Ovary (tissue), 9 donors: ENCODE data around the gene PTPRK. TPM values are rescaled to one million over a fixed set of nuclear protein-coding genes. Genes with fewer than 3 reads are reported as not detected.

Source experiments
- DNase-seq, 5 donors: peaks; one replicate each; pipeline ENCODE4 v3.0.0-alpha.2; 2019 to 2020
- H3K27ac ChIP-seq, 2 donors: fragments of 200-600 bp; one replicate each; pipeline versions ENCODE4 v1.5.1 to v1.8.0; 2019 to 2022
- H3K27me3 ChIP-seq: fragments of 200-600 bp; one replicate; pipeline ENCODE4 v1.8.0; 2022
- H3K36me3 ChIP-seq: fragments of 200-600 bp; sonication (generic); one replicate; pipeline ENCODE4 v1.5.1; 2019
- H3K4me1 ChIP-seq: one replicate; pipeline ENCODE4 v1.8.1; 2013; ENCODE audit warnings: mild to moderate bottlenecking, moderate library complexity; ENCODE audit not compliant: insufficient read depth
- H3K4me3 ChIP-seq: fragments of 200-600 bp; sonication (generic); one replicate; pipeline ENCODE4 v1.5.1; 2017
- H3K9me3 ChIP-seq, 2 donors: fragments of 200-600 bp in 1 of 2; sonication (generic) in 1 of 2; one replicate each; pipeline versions ENCODE4 v1.5.1 to v1.8.1; 2013 to 2019; ENCODE audit warnings: mild to moderate bottlenecking in 1 of 2, moderate library complexity in 1 of 2
- EP300 ChIP-seq: sonication (generic); formaldehyde crosslinking; IDR thresholded peaks from one replicate; pipeline ENCODE4 v1.6.1; 2017; ENCODE audit warnings: antibody characterized with exemption
- POLR2A ChIP-seq: fragments of 450-650 bp; IDR thresholded peaks from one replicate; pipeline ENCODE4 v1.6.1; 2017; ENCODE audit warnings: antibody characterized with exemption, mild to moderate bottlenecking, moderate library complexity
- WGBS, 3 donors: extraction: QIAGEN DNeasy Blood & Tissue Kit in 1 of 3; methylation state at CpG; one replicate each; pipeline versions ENCODE4 v1.1.5 to v1.1.7; 2013 to 2017; 5-methylcytosine and 5-hydroxymethylcytosine counted together
- intact Hi-C, 4 donors: fragments of 100-400 bp; cut with DNase I; formaldehyde crosslinking; loops; one replicate each; pipeline versions ENCODE4 v1.11.0 to v1.15.1; 2022 to 2023
- polyA plus RNA-seq, 2 donors: library from polyadenylated mRNA; stranded (reverse); fragments of 200-250 nt in 1 of 2; fragments of 350-450 nt in 1 of 2; fragmentation: Illumina TruSeq in 1 of 2; extraction: RNeasy Lipid Tissue Mini Kit (QIAGEN cat#74804) in 1 of 2; gene quantifications; one replicate each; pipeline ENCODE4 v1.2.3, GENCODE V29; 2013 to 2014
- total RNA-seq, 7 donors: library from RNA; depleted of rRNA in 2 of 7; stranded (reverse); fragments of >200 nt in 2 of 7; fragmentation: NEBNext Ultra II Directional in 3 of 7; extraction: Animal tissue kit (Norgen Biotek cat#: 25700) in 3 of 7; gene quantifications; one replicate each; pipeline versions ENCODE4 v1.1.0 to v1.2.4, GENCODE V29; 2016 to 2023
- TF ChIP-seq, protein P1 (sequence below), 3 donors: fragments of 450-650 bp in 2 of 3; fragments of 200-600 bp in 1 of 3; IDR thresholded peaks; one replicate each; pipeline versions ENCODE4 v1.5.1 to v1.8.0; 2016 to 2022; ENCODE audit warnings: antibody characterized with exemption in 3 of 3, mild to moderate bottlenecking in 1 of 3
- donor health status: DM: no; HTN: no; CAD: no; lungs with moderate emphysema.
- donor health status: DM: no; HTN: no; CAD: no.
- donor health status: Bipolar disorder and iron deficiency.
- donor health status: DM: yes; HTN: yes; CAD: no.
- donor health status: DM: no; HTN: no; CAD: no.
- donor health status: DM: yes; HTN: yes; CAD: no.

Gene PTPRK
- total and polyA plus RNA-seq, 9 donors = 24.0 to 50.7 (median 44.1) TPM

DNA sequence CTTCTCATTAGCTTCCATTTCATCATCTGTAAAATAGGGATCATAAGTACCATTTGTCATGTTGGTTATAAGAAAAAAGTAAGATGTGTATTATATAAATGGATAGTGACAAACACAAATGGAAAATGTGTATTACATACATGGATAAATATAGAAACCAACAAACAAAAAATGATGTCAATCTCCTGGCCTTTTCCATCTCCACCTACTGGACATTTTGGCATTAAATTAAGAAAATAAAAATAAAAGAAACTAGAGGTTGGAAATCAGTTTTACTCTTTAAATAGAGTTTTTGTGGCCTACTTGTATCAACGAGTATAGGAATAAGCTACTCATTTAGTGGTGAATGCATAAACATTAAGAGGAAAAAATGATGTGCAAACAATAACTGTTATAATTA is 552.0 kb downstream of the PTPRK start:
- no peak for DNase-seq
- Histone ChIP-seq H3K36me3 (no peaks in the 10 kb centered on the region), H3K27ac (no peak overlapping the region), H3K4me3 (no peak overlapping the region), H3K9me3 (no peaks in the 10 kb centered on the region), H3K4me1 (no peaks in the 10 kb centered on the region), H3K27me3 (no peaks in the 10 kb centered on the region)
- TF ChIP-seq, protein P1, sequence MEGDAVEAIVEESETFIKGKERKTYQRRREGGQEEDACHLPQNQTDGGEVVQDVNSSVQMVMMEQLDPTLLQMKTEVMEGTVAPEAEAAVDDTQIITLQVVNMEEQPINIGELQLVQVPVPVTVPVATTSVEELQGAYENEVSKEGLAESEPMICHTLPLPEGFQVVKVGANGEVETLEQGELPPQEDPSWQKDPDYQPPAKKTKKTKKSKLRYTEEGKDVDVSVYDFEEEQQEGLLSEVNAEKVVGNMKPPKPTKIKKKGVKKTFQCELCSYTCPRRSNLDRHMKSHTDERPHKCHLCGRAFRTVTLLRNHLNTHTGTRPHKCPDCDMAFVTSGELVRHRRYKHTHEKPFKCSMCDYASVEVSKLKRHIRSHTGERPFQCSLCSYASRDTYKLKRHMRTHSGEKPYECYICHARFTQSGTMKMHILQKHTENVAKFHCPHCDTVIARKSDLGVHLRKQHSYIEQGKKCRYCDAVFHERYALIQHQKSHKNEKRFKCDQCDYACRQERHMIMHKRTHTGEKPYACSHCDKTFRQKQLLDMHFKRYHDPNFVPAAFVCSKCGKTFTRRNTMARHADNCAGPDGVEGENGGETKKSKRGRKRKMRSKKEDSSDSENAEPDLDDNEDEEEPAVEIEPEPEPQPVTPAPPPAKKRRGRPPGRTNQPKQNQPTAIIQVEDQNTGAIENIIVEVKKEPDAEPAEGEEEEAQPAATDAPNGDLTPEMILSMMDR (IDR thresholded peaks at IDR 0.05) = no peak
- TF ChIP-seq POLR2A = no peak
- no peak for TF ChIP-seq EP300
- intact Hi-C loops = no loop called here
- 82 to 87% (median 86%) methylated on average over 1 of the region's 1 CpG for WGBS, 3 donors

DNA sequence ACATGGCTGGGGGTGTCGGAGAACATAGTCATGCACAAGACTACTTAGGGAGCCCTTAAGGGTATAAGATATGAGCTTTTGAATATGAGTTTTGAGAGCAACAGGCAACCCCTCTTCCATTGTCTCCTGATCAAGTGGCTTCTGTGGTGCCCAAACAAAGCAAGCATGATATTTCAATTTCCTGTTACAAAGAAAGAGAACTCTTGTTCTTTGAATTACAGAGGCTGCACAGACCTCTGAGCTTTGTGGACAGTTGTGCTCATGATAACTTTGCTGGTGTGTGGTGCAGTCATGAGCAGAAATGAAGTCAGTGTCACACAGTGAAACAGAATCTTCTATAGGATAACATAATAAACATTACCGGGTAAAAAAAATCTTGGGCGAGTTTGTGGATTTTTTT is 552.7 kb downstream of the PTPRK start:
- Histone ChIP-seq H3K27ac (no peak overlapping the region), H3K4me1 (no peaks in the 10 kb centered on the region), H3K4me3 (no peak overlapping the region), H3K9me3 (no peaks in the 10 kb centered on the region), H3K36me3 (no peaks in the 10 kb centered on the region), H3K27me3 (no peaks in the 10 kb centered on the region)
- intact Hi-C loops = no loop called here
- no peak for DNase-seq
- WGBS, 3 donors = 95 to 98% (median 98%) methylated on average over 3 of the region's 3 CpGs
- TF ChIP-seq, protein P1 (IDR thresholded peaks at IDR 0.05) = no peak
- TF ChIP-seq POLR2A = no peak
- no peak for TF ChIP-seq EP300

DNA sequence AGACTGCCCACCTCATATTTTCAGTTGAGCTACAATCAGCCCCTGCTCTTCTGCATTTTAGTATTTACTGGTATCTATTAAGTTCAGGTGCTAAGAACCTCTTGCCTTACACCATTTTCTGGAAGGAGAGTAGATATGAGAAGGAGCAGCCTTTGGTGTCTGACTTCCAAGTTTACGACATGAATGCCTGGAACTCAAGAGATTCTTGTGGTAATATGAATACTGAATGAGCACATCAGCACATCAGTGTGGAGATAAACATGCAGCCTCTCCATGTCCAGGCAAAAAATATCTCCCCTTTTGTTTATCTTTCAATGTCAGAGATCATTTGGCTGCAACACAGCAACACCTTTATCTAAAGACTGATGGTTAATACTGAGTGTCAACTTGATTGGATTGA is 553.8 kb downstream of the PTPRK start:
- WGBS, 3 donors = 87 to 97% (median 94%) methylated on average over 1 of the region's 1 CpG
- Histone ChIP-seq H3K36me3 (no peaks in the 10 kb centered on the region), H3K4me1 (no peaks in the 10 kb centered on the region), H3K4me3 (no peak overlapping the region), H3K27ac (no peak overlapping the region), H3K27me3 (no peaks in the 10 kb centered on the region), H3K9me3 (no peaks in the 10 kb centered on the region)
- TF ChIP-seq, protein P1 (IDR thresholded peaks at IDR 0.05) = no peak
- TF ChIP-seq EP300 (no peak), POLR2A (no peak)
- no peak for DNase-seq
- intact Hi-C loops = no loop called here

DNA sequence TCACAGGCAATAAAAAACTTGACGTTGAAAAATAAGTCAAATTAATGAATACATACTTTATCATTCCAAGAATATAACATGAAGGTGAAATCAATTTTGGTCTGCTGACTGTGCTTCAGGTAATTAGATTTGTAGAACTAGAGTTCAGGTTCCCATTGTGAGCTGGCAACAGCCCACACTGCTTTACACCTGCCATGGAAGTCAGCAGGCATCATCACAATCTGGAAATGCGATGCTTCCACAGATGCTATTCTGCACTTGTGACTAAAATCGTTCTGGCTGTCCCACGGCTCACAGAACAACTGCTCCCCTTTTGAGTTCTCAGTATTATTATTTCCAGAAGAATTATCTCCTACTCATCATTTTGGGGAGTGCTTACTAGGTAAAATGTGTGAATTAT is 556.9 kb downstream of the PTPRK start:
- H3K36me3 ChIP-seq = no peaks in the 10 kb centered on the region
- H3K27ac ChIP-seq = no peak overlapping the region
- H3K4me1 ChIP-seq = no peaks in the 10 kb centered on the region
- no peaks in the 10 kb centered on the region for H3K9me3 ChIP-seq
- intact Hi-C loops = no loop called here
- TF ChIP-seq, protein P1 (IDR thresholded peaks at IDR 0.05) = no peak
- TF ChIP-seq POLR2A (no peak), EP300 (no peak)
- DNase-seq = no peak
- no peaks in the 10 kb centered on the region for H3K27me3 ChIP-seq
- WGBS, 3 donors = 82 to 88% (median 83%) methylated on average over 4 of the region's 4 CpGs
- no peak overlapping the region for H3K4me3 ChIP-seq

DNA sequence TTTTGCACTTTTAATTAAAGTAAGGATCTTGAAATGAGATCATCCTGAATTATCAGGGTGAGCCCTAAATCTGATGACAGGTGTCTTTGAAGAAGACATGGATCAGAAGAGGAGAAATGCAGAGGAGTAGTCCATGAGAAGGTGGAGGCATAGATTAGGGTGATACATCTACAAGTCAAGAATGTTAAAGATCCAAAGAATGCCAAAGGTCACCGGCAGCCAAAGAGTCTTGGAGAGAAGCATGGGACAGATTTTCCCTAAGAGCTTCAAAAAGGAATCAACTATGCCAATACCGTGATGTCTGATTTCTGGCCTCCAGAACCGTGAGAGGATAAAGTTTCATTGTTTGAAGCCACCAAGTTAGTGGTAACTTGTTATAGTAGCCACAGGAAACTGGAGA is 560.5 kb downstream of the PTPRK start:
- intact Hi-C loops = no loop called here
- no peaks in the 10 kb centered on the region for H3K36me3 ChIP-seq

More for the DNA sequence above, 560.5 kb downstream of the PTPRK start:
- 83 to 92% (median 86%) methylated on average over 3 of the region's 3 CpGs for WGBS, 3 donors
- Histone ChIP-seq H3K9me3 (no peaks in the 10 kb centered on the region), H3K4me3 (no peak overlapping the region), H3K27ac (no peak overlapping the region), H3K4me1 (peaks cover 3% of the 10 kb centered on the region), H3K27me3 (no peaks in the 10 kb centered on the region)
- no peak for TF ChIP-seq POLR2A
- TF ChIP-seq, protein P1 (IDR thresholded peaks at IDR 0.05) = no peak
- DNase-seq = no peak
